Mesendoderm (in vitro differentiated cells): ENCODE measurements around the gene TM9SF4.

Source experiments
- DNase-seq: peaks from one replicate; pipeline ENCODE4 v3.0.0; 2013
- H2AK5ac ChIP-seq: 2 replicates; pipeline ENCODE4 v1.6.1; 2013; ENCODE audit warnings: low read length, inconsistent platforms
- H2BK120ac ChIP-seq: 2 replicates; pipeline ENCODE4 v1.6.1; 2013; ENCODE audit warnings: low read depth, mild to moderate bottlenecking, low read length, moderate library complexity, mixed read lengths
- H2BK15ac ChIP-seq: replicated peaks from 2 replicates; pipeline ENCODE4 v1.6.1; 2013; ENCODE audit warnings: low read depth, mild to moderate bottlenecking, moderate library complexity
- H2BK5ac ChIP-seq: 2 replicates; pipeline ENCODE4 v1.6.1; 2013; ENCODE audit warnings: low read length, inconsistent platforms
- H3K18ac ChIP-seq: 2 replicates; pipeline ENCODE4 v1.6.1; 2013; ENCODE audit warnings: mild to moderate bottlenecking, low read length, mixed read lengths
- H3K23ac ChIP-seq: one replicate; pipeline ENCODE4 v1.6.1; 2013; ENCODE audit warnings: low read length
- H3K27ac ChIP-seq: 2 replicates; pipeline ENCODE4 v1.5.1; 2013; ENCODE audit warnings: low read depth, mild to moderate bottlenecking, inconsistent platforms, low read length, moderate library complexity
- H3K27me3 ChIP-seq: 2 replicates; pipeline ENCODE4 v1.6.1; 2013; ENCODE audit warnings: low read length, control low read depth, mild to moderate bottlenecking, inconsistent platforms; ENCODE audit not compliant: insufficient read depth, poor library complexity
- H3K36me3 ChIP-seq: 2 replicates; pipeline ENCODE4 v1.6.1; 2013; ENCODE audit warnings: low read length, inconsistent platforms; ENCODE audit not compliant: control insufficient read depth, insufficient read depth
- H3K4ac ChIP-seq: one replicate; pipeline ENCODE4 v1.6.1; 2013; ENCODE audit warnings: low read depth, mild to moderate bottlenecking, low read length, moderate library complexity
- H3K4me1 ChIP-seq: 2 replicates; pipeline ENCODE4 v1.6.1; 2013; ENCODE audit warnings: low read depth, low read length, inconsistent platforms; ENCODE audit not compliant: control insufficient read depth
- H3K4me2 ChIP-seq: 2 replicates; pipeline ENCODE4 v1.6.1; 2013; ENCODE audit warnings: low read length
- H3K4me3 ChIP-seq: 2 replicates; pipeline ENCODE4 v1.5.1; 2013; ENCODE audit warnings: mild to moderate bottlenecking, low read length
- H3K56ac ChIP-seq: one replicate; pipeline ENCODE4 v1.6.1; 2013; ENCODE audit warnings: low read length
- H3K79me1 ChIP-seq: 2 replicates; pipeline ENCODE4 v1.6.1; 2013; ENCODE audit warnings: low read length, inconsistent platforms
- H3K79me2 ChIP-seq: 2 replicates; pipeline ENCODE4 v1.6.1; 2013; ENCODE audit warnings: mild to moderate bottlenecking, low read length; ENCODE audit not compliant: control insufficient read depth, insufficient read depth
- H3K9ac ChIP-seq: 2 replicates; pipeline ENCODE4 v1.6.1; 2013; ENCODE audit warnings: low read length, inconsistent platforms
- H4K5ac ChIP-seq: one replicate; pipeline ENCODE4 v1.6.1; 2013; ENCODE audit warnings: low read length
- H4K8ac ChIP-seq: one replicate; pipeline ENCODE4 v1.6.1; 2013; ENCODE audit warnings: low read depth, mild to moderate bottlenecking, control low read depth, low read length, moderate library complexity
- WGBS: extraction: QIAGEN DNeasy Blood & Tissue Kit; methylation state at CpG from one replicate; pipeline ENCODE4 v1.1.7; 2013; ENCODE audit warnings: low lambda C conversion rate, missing lambda C conversion rate; ENCODE audit not compliant: insufficient coverage; ENCODE audit errors: extremely low coverage; 5-methylcytosine and 5-hydroxymethylcytosine counted together

TM9SF4 gene

DNA sequence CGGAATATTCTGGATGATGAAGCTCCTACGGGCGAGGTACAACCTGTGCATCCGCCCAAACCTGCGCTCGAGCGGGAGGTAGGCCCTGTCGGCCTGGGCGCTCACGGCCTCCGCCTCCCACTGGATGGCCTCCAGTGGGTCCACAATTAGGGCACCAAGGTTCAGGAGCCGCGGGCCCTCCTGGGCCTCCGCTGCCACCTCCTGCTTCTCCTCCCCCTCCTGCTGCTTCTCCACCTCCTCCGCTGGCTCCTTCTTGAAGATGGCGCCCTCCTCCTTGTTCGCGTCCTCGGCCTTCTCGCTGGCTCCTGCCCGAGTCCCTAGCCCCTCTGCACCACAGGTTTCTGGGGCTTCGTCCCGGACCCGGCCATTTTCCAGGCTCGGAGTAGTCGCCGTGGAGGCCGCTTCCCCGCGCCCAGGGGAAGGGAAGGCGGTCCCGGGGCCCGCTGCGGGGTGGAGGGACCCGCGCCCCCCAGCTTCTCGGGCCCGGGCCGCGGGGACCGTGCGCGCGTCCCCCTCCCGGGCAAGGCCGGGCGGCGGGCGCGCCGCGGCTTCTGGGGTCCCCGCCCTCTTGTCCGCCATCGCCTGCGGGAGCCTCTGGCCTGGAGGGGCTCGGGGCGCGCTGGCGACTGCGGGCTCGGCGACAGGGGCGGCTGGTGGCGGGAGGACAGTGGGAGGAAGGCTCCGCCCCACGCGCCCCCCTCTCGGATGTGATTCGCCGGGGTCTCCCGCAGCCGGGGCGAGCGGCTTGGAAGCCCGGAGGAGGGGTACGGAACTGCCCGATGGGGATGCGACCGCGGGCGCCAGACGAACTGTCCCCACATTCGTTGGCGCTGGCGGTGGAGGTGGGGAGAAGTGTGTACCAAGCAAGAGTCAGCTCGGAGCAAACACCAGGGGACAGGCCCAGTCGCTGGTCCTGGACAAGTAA, 80.4 kb downstream of the TM9SF4 start:
- Histone ChIP-seq H3K9ac (peak overlapping the region; percentile 94), H2BK5ac (no peak overlapping the region), H3K18ac (peak overlapping the region; percentile 86), H2BK15ac (no peak overlapping the region), H3K79me1 (peaks cover 8% of the 10 kb centered on the region), H3K4me3 (peak overlapping the region; percentile 74), H3K56ac (peak overlapping the region; percentile 91), H3K36me3 (no peaks in the 10 kb centered on the region), H4K8ac (no peak overlapping the region), H3K79me2 (peaks cover 3% of the 10 kb centered on the region), H3K27me3 (no peaks in the 10 kb centered on the region), H3K23ac (peak overlapping the region; percentile 94), H3K4me1 (peaks cover 3% of the 10 kb centered on the region), H3K4me2 (peak overlapping the region; percentile 42), H3K27ac (peak overlapping the region; percentile 45), H3K4ac (peak overlapping the region; percentile 64), H4K5ac (no peak overlapping the region), H2BK120ac (peak overlapping the region; percentile 29), H2AK5ac (peak overlapping the region; percentile 91)
- peak; percentile 62 for DNase-seq
- WGBS: no CpG with 5 or more reads among the region's 88 CpGs

DNA sequence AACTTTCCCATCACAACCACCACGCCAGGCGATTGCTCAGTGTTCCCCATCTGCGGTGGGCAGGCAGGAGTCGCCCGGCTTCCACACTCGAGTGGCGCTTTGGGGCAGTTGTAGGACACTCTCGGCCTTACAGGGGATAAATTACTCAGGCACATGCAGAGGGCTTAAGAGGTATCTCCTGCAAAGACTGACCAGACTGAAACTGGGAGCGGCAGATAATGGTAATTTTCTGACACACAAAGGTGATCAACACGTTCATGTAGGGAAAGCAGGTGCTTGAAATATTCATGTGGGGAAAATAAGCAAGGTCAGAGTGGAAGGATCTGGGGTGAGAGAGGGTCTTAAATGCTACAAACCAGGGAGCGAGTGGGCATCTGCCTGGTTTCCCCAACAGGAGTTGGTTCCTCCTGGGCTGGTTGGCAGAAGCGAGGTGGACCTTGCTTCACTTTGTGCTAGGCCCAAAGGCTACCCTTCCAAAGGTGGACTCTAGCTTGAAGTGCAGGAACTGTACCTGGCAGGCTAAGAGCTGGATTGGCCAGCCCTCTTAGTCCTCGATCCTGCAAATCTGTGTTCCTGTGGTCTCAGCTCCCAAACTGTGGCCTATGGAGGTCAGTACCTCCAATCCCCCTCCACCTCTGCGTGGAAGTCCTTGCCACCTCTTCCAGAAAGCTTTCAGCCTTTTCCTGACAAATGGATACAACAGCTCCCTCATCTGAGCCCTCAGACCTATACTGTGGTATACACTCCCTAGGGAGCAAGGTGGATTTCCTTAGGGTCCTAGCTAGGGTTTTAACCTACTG, 81.3 kb downstream of the TM9SF4 start:
- H3K27me3 ChIP-seq: no peaks in the 10 kb centered on the region
- H3K4me2 ChIP-seq: peak overlapping the region; percentile 42
- H3K4me3 ChIP-seq: peak overlapping the region; percentile 44
- H3K56ac ChIP-seq: peak overlapping the region; percentile 91
- DNase-seq: peak; percentile 63
- WGBS: no CpG with 5 or more reads among the region's 14 CpGs
- no peak overlapping the region for H3K23ac ChIP-seq
- H3K27ac ChIP-seq: no peak overlapping the region
- no peak overlapping the region for H2BK120ac ChIP-seq
- H3K4ac ChIP-seq: no peak overlapping the region
- no peak overlapping the region for H3K18ac ChIP-seq
- H3K79me1 ChIP-seq: peaks cover 10% of the 10 kb centered on the region
- H4K8ac ChIP-seq: no peak overlapping the region
- peak overlapping the region; percentile 94 for H3K9ac ChIP-seq
- no peak overlapping the region for H2BK5ac ChIP-seq
- peaks cover 5% of the 10 kb centered on the region for H3K36me3 ChIP-seq
- H3K4me1 ChIP-seq: peaks cover 3% of the 10 kb centered on the region
- H3K79me2 ChIP-seq: peaks cover 3% of the 10 kb centered on the region
- H4K5ac ChIP-seq: no peak overlapping the region
- no peak overlapping the region for H2BK15ac ChIP-seq
- H2AK5ac ChIP-seq: no peak overlapping the region

DNA sequence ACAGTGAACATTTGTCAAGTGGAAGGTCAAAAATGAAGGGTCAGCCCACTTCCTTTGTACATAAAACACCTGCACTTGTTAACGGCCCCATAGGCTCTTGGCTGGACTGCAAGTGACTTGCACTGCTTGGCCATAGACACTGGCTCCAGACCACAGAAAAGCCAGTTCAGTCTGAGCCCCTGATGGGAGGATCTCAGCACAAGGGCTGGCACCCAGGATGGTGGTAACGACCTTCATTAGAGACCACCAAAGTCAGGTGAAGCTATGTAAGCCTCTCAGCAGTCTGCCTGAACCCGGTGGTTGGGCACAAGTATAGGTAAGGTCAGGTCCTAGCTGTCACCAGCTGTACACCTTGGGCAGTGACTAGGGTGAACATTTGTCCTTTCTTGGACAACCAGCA, 81.9 kb downstream of the TM9SF4 start:
- H3K79me1 ChIP-seq: peaks cover 10% of the 10 kb centered on the region
- no peak overlapping the region for H2AK5ac ChIP-seq
- no peak overlapping the region for H3K56ac ChIP-seq
- H3K27ac ChIP-seq: no peak overlapping the region
- no peak overlapping the region for H3K23ac ChIP-seq
- no peak overlapping the region for H2BK5ac ChIP-seq
- peaks cover 3% of the 10 kb centered on the region for H3K79me2 ChIP-seq
- no CpG with 5 or more reads among the region's 3 CpGs for WGBS
- no peak overlapping the region for H3K18ac ChIP-seq
- H3K27me3 ChIP-seq: no peaks in the 10 kb centered on the region
- H3K4me3 ChIP-seq: no peak overlapping the region
- no peak overlapping the region for H4K5ac ChIP-seq
- H3K36me3 ChIP-seq: peaks cover 11% of the 10 kb centered on the region
- H3K9ac ChIP-seq: no peak overlapping the region
- H3K4ac ChIP-seq: no peak overlapping the region
- H3K4me2 ChIP-seq: no peak overlapping the region
- no peak overlapping the region for H2BK15ac ChIP-seq
- peaks cover 3% of the 10 kb centered on the region for H3K4me1 ChIP-seq
- H4K8ac ChIP-seq: no peak overlapping the region
- H2BK120ac ChIP-seq: no peak overlapping the region
- no peak for DNase-seq

DNA sequence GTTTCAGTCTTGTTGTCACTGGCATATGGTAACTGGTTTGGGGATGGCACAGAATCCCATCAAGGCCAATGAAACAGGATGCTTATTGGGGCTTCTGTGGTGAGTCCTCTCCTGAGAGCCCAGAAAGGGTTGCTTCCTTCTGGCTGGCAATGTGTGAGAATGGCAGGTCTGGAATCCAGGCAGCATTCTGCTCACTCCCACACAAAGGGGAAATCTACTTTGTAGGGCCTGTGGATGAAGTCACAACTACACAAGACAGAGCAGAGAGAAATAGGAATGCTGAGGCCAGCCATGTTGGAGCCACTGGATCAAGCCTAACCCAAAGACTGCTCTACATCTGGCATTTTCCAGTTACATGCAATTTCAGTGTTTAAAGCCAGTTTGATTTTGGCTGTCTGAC, 82.4 kb downstream of the TM9SF4 start:
- Histone ChIP-seq H3K4me1 (peaks cover 3% of the 10 kb centered on the region), H2AK5ac (no peak overlapping the region), H3K79me2 (peaks cover 3% of the 10 kb centered on the region), H4K5ac (no peak overlapping the region), H3K27ac (no peak overlapping the region), H3K79me1 (peaks cover 10% of the 10 kb centered on the region), H3K56ac (no peak overlapping the region), H3K4me3 (no peak overlapping the region), H3K23ac (no peak overlapping the region), H2BK5ac (no peak overlapping the region), H3K18ac (no peak overlapping the region), H3K4ac (no peak overlapping the region), H4K8ac (no peak overlapping the region), H2BK15ac (no peak overlapping the region), H3K27me3 (no peaks in the 10 kb centered on the region), H3K9ac (no peak overlapping the region), H2BK120ac (no peak overlapping the region), H3K4me2 (no peak overlapping the region), H3K36me3 (peaks cover 11% of the 10 kb centered on the region)
- DNase-seq: no peak

DNA sequence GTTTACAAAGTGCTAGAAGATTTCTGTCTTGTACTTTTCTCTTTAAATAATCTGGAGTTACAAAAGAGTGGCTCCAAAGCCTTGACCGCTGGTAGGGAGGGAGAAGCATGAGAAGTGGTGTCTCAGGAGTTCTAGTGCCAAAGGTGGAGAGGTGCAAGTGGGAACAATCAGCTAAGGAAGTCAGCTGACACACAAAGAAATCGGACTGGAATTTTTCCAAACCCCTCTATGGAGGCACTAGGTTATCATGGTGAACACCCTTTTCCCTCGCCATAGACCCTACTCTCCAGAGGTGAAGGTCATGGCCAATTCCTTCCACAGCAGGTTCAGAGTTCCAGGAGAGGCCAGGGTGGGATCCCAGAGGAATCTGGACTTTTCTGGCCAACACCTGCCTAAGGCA, 83.2 kb downstream of the TM9SF4 start:
- no peak overlapping the region for H3K23ac ChIP-seq

More for the DNA sequence above, 83.2 kb downstream of the TM9SF4 start:
- Histone ChIP-seq H3K36me3 (peaks cover 14% of the 10 kb centered on the region), H3K56ac (no peak overlapping the region), H3K4me3 (no peak overlapping the region), H4K8ac (no peak overlapping the region), H2BK120ac (no peak overlapping the region), H3K18ac (no peak overlapping the region), H2BK15ac (no peak overlapping the region), H3K79me2 (peaks cover 3% of the 10 kb centered on the region), H3K27me3 (no peaks in the 10 kb centered on the region), H3K27ac (no peak overlapping the region), H3K9ac (no peak overlapping the region), H3K4me2 (no peak overlapping the region), H2BK5ac (no peak overlapping the region), H4K5ac (no peak overlapping the region), H3K4ac (no peak overlapping the region), H2AK5ac (no peak overlapping the region), H3K4me1 (peaks cover 3% of the 10 kb centered on the region), H3K79me1 (peaks cover 10% of the 10 kb centered on the region)
- WGBS: no CpG with 5 or more reads among the region's 3 CpGs
- no peak for DNase-seq
